Limb (tissue), 2 donors: ENCODE measurements around the gene UGT2B7.
"Not testable (repeated sequence)": the region's sequence is repeated elsewhere in the genome, so short reads cannot be mapped to it uniquely, and the experiment has no call there.

Experiments
- DNase-seq, 2 donors: peaks; one replicate each; pipeline ENCODE4 v3.0.0-alpha.2; 2016; ENCODE audit errors: extremely low spot score in 2 of 2

Gene UGT2B7

DNA sequence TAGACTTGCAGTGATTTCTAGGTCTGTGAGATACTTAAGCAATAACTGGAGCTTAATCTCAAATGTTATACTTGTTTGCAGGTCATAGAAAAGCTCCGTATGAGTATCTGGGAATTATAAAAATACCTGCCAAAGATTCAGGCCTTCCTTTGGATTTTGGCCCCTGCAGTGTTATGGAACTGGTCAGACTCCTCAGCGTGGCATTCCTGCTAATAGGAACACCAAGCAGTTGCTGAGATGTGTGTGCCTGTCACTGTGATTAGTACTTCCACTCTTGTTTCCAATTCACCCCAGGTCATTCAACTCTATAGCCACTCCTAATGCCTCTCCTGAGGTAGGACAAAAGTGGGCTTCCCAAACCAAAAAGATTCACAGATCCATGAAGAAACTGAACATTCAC, 7.8 kb upstream of the UGT2B7 start:
- DNase-seq, result no peak

GRCh38 chr4:69089388-69089787, 6.9 kb upstream of the UGT2B7 start:
- DNase-seq, result no peak

- no peak for DNase-seq
Measured at GRCh38 chr4:69092190-69092589, 4.1 kb upstream of the UGT2B7 start.

- no peak for DNase-seq
Measured at GRCh38 chr4:69092980-69093568, 3.2 kb upstream of the UGT2B7 start.

- DNase-seq, result no peak
Measured at GRCh38 chr4:69093681-69094080, 2.6 kb upstream of the UGT2B7 start.

- DNase-seq, result no peak
Measured at GRCh38 chr4:69095301-69095731, 958 bp upstream of the UGT2B7 start.

GRCh38 chr4:69096810-69097209, 536 bp downstream of the UGT2B7 start:
- DNase-seq, result no peak

DNA sequence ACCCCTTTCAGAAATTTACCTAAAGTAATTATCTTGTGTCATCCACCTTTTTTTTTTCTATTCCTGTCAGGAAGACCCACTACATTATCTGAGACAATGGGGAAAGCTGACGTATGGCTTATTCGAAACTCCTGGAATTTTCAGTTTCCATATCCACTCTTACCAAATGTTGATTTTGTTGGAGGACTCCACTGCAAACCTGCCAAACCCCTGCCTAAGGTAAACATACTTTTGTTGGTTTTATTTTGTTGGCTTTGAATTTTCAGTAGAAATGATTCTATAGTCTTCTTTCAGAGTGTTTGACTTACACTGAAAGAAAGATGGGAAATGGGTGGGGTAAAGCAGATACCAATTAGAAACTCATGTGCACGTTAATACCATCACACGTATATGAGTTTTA, 2.2 kb downstream of the UGT2B7 start:
- DNase-seq, result no peak

DNA sequence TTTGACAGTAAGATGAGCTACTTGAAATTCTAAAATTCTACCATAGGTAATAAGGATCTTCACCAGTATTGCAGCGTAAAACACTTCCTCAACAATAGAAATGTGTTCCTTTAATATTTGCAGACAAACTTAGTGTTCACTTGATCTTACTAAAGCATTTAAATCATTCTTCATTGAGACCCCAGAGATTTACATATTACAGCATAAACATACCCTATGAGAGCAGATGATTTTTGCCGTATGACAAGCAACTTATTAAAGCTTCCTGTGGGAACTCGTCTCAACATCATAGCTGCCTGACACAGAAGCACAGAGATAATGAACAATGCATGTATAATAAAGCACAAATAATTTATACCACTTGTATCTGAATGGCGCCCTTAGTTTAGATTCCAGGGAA, 3.6 kb downstream of the UGT2B7 start:
- DNase-seq, result no peak

DNA sequence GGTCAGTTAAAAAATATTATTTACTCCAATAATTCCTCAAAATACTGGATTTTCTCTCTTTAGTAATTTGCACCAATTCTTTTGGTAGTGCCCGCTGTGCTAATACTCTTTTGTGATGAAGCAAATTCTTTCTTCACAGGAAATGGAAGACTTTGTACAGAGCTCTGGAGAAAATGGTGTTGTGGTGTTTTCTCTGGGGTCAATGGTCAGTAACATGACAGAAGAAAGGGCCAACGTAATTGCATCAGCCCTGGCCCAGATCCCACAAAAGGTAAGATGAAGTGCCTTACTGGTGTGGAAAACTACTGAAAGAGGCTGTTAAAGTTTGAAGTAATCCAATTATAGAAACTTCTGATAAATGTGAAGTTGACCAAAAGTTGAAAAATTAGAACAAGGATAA, 6.4 kb downstream of the UGT2B7 start:
- not testable (repeated sequence) for DNase-seq

DNA sequence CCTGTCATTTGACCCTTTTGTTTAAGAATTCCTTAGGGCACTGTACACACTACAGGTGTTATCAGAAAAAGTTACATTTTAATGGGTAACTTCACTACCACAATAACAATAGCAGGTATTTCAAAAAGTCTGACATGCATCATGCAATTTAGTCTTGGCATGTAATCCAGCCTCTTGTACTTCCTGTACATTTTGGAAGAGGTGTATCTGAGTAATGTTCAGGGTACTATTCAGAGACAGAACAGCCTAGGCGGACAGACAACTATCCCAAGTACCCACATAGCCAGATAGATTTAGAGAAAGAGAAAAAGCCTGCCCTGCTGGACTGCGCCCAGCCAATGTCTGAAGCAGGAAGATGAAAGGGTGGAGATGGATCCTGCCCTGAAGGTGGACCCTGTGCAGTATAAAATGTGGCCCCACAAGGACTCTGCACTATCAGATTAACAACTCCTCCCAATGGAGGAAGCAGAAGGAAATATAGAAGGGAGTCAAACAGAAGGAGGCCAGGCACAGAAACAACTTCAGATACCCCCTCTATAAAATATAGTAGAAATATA, 8.5 kb downstream of the UGT2B7 start:
- no peak for DNase-seq

GRCh38 chr4:69115151-69115850, 19.0 kb downstream of the UGT2B7 start:
- DNase-seq, result not testable (repeated sequence)

DNA sequence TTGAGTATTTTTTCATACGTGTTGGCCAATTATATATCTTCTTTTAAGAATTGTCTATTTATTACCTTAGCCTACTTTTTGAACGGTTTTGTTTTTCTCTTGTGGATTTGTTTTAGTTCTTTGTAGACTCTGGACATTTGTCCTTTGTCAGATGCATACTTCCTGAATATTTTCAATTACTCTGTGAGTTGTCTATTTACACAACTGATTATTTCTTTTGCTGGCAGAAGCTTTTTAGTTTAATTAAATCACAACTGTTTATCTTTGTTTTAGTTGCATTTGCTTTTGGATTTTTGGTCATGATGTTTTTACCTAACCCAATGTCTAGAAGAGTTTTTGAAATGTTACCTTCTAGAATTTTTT, 19.6 kb downstream of the UGT2B7 start:
- no peak for DNase-seq

DNA sequence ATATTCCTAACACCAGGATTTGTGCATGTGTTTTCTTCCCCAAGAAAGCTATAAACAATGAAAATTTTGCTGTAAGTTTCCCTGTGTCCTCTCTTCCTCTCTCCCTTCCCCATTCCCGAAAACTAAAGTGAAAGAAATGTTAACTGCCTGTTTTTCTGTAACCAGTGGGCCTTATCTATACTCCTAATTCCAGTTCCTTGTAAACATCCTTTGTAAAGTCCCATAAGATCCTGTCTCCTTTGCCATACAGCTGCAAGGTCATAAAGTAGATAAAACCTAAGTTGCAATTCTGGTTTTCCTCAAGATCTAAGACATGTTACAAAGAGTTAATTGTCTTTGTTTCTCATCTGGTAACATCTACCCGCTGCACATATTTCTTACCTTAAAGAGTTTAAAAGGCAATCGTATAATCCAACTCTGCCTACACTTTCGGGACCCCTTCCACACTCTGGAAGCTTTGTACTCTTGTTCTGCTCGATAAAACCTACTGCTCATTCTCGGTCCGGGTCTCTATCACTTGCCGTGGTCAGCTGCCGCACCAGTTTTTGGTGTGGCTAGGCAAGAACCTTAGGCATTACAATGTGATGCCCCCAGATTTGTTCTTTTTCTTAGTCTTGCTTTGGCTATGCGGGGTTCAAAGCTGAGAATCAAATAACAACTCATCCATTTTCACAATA, 20.5 kb downstream of the UGT2B7 start:
- DNase-seq, result no peak

- no peak for DNase-seq
Measured at GRCh38 chr4:69120870-69121269, 24.6 kb downstream of the UGT2B7 start.

DNA sequence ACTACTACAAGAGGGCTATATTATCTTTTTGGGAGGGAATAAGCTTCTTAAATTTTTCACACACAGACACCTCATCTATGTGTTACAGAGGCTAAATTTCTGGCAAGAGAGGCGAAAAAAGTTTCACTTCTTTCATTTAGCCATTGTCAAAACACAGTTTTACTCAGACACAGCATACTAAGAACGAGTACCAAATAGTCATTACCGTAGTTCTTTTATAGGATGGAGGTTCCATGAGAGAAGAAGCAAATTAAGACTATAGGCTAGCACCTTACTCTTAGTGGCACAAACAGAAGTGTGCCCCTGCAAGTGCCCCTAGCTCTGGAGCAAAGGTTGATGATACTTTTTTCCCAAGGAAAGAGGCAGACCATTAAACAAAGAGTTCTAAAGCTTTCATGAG, 26.2 kb downstream of the UGT2B7 start:
- DNase-seq, result no peak

GRCh38 chr4:69124941-69125340, 28.7 kb downstream of the UGT2B7 start:
- DNase-seq, result no peak

- peak in 1 of 2 donors; percentile 36 for DNase-seq
Measured at GRCh38 chr4:69126024-69126423, 29.8 kb downstream of the UGT2B7 start.

GRCh38 chr4:69133993-69134392, 37.7 kb downstream of the UGT2B7 start:
- DNase-seq, result no peak

DNA sequence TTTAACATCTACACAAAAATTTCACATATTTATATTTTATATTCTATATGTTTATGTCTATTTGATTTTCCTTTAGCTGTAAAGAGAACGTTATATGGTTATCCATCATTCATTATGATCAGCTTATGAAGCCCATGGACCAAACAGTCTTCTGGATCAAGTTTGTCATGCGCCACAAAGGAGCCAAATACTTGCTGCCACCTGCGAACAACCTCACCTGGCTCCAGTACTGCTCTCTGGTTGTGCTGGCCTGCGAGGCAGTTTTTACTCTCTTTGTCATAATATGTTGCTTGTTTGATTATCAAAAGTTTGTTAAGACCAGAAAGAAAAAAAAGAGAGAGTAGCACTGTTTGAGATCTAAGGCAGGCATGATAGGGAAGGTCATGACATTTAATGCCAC, 38.2 kb downstream of the UGT2B7 start:
- DNase-seq, result no peak

DNA sequence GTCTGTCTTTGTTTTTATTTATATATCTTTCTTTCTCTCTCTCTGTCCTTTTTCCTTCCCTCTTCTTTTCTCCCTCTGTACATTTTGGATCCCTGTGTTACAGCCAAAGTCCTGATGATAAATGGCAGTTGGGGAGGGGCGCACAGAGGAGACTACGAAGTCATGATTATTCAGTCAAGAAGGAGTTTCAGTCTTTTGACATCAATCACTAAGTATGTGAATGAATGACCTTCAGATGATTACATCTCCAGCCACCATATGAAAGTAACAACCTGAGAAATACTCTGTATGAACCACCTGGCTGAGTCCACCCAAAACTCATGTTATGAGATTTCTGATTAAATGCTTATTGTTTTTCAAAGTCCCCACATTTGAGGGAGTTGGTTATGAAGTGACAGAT, 45.0 kb downstream of the UGT2B7 start:
- DNase-seq, result no peak

DNA sequence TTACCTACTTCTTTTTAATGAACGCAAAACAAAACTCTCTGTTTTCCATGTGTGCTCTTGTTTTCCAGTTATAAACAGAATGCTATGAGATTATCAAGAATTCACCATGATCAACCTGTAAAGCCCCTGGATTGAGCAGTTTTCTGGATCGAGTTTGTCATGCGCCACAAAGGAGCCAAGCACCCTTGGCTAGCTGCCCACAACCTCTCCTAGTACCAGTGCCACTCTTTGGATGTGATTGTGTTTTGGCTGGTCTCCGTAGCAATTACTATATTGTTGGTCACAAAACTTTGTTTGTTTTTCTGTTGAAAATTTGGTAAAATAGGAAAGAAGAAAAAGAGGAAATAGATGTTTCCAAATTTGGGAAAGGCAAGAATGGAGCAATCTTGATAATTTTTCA, 51.1 kb downstream of the UGT2B7 start:
- no peak for DNase-seq

DNA sequence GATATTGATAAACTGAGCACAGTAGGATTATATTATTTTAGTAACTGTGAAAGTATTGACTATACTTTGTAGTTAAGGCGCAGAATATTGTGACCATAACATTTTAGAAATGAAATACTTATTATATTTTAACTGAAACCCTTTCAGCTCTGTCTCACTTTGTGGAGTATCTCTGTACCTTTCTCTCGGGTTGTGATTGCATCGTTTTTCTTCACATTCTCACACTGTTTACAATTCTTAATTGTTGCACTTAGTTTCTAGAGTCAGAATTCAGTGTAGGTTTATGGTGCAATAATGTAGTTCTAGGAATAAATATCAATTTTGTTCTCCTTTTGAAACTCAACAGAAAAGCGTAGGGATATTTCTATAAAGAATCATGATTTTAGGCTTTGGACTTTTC, 57.7 kb downstream of the UGT2B7 start:
- DNase-seq, result no peak
